GM19023 (cell line): ENCODE measurements around the gene SPATA31C2.
"Not testable (repeated sequence)": the region's sequence is repeated elsewhere in the genome, so short reads cannot be mapped to it uniquely, and the experiment has no call there.

Experiments
- ATAC-seq: cut with Tn5 transposase; IDR thresholded peaks from one replicate; pipeline ENCODE4 v1.9.1; 2021; ENCODE audit warnings: mild to moderate bottlenecking, moderate library complexity; ENCODE audit not compliant: unreplicated experiment

SPATA31C2 gene

GRCh38 chr9:88138375-88138774, at the start of gene SPATA31C2:
Gene SPATA31C2 (minus strand): TSS chr9:88138475. CDS start chr9:88138446, 29 bp downstream.
- ATAC-seq, result not testable (repeated sequence)

GRCh38 chr9:88187631-88188030, 49.4 kb upstream of the SPATA31C2 start:
- ATAC-seq, result no peak

GRCh38 chr9:88186495-88187110, 48.3 kb upstream of the SPATA31C2 start:
- ATAC-seq, result no peak

GRCh38 chr9:88184976-88185375, 46.7 kb upstream of the SPATA31C2 start:
- no peak for ATAC-seq

GRCh38 chr9:88183798-88184495, 45.7 kb upstream of the SPATA31C2 start:
- ATAC-seq, result no peak

- no peak for ATAC-seq
These were observed 44.2 kb upstream of the SPATA31C2 start for GRCh38 chr9:88182501-88182900.

- no peak for ATAC-seq
These were observed 41.9 kb upstream of the SPATA31C2 start for GRCh38 chr9:88180081-88180765.

GRCh38 chr9:88179062-88179521, 40.8 kb upstream of the SPATA31C2 start:
- no peak for ATAC-seq

GRCh38 chr9:88178641-88179040, 40.4 kb upstream of the SPATA31C2 start:
- ATAC-seq, result no peak

- no peak for ATAC-seq
These were observed 39.1 kb upstream of the SPATA31C2 start for GRCh38 chr9:88177371-88177770.

- ATAC-seq, result no peak
These were observed 36.0 kb upstream of the SPATA31C2 start for GRCh38 chr9:88174324-88174723.

GRCh38 chr9:88173378-88173999, 35.2 kb upstream of the SPATA31C2 start:
- no peak for ATAC-seq

GRCh38 chr9:88169700-88170099, 31.4 kb upstream of the SPATA31C2 start:
- no peak for ATAC-seq

GRCh38 chr9:88168564-88168963, 30.3 kb upstream of the SPATA31C2 start:
- ATAC-seq, result no peak

GRCh38 chr9:88166660-88167059, 28.4 kb upstream of the SPATA31C2 start:
- ATAC-seq, result no peak

- no peak for ATAC-seq
These were observed 26.6 kb upstream of the SPATA31C2 start for GRCh38 chr9:88164850-88165249.

- ATAC-seq, result no peak
These were observed 22.9 kb upstream of the SPATA31C2 start for GRCh38 chr9:88161144-88161543.

GRCh38 chr9:88143957-88144625, 5.8 kb upstream of the SPATA31C2 start:
- ATAC-seq, result no peak

- no peak for ATAC-seq
These were observed 4.9 kb upstream of the SPATA31C2 start for GRCh38 chr9:88143179-88143578.

GRCh38 chr9:88133552-88133951, 4.7 kb downstream of the SPATA31C2 start:
- ATAC-seq, result not testable (repeated sequence)

- ATAC-seq, result not testable (repeated sequence)
These were observed 8.7 kb downstream of the SPATA31C2 start for GRCh38 chr9:88129556-88129955.
